GM06990 (cell line): ENCODE results near the gene ZNF438.

Experiments used
- DNase-seq: peaks from one replicate; pipeline ENCODE4 v3.0.0-alpha.2; 2011; ENCODE audit not compliant: insufficient read length; ENCODE audit errors: extremely low read depth
- H3K27me3 ChIP-seq: replicated peaks from 2 replicates; pipeline ENCODE4 v1.6.0; 2011; ENCODE audit warnings: low read length; ENCODE audit not compliant: control insufficient read depth, insufficient read depth
- H3K36me3 ChIP-seq: 2 replicates; pipeline ENCODE4 v1.5.1; 2011; ENCODE audit warnings: low read length; ENCODE audit not compliant: control insufficient read depth, insufficient read depth
- H3K4me3 ChIP-seq: replicated peaks from 2 replicates; pipeline ENCODE4 v1.5.1; 2011; ENCODE audit warnings: low read depth, mild to moderate bottlenecking, control low read depth, low read length
- CTCF ChIP-seq: IDR thresholded peaks from 2 replicates; pipeline ENCODE4 v1.5.1; 2011; ENCODE audit warnings: low read length, control low read depth, mild to moderate bottlenecking, inconsistent platforms; ENCODE audit not compliant: insufficient read depth, poor library complexity, severe bottlenecking

Gene ZNF438

GRCh38 chr10:31073996-31074721 is 42.5 kb upstream of the ZNF438 start:
- no peak for TF ChIP-seq CTCF
- Histone ChIP-seq H3K27me3 (no peaks in the 10 kb centered on the region; the same call in none of the 2 replicates), H3K36me3 (no peaks in the 10 kb centered on the region), H3K4me3 (no peak overlapping the region)
- no peak for DNase-seq

- no peaks in the 10 kb centered on the region for H3K36me3 ChIP-seq
- H3K4me3 ChIP-seq = no peak overlapping the region
- DNase-seq = no peak
- H3K27me3 ChIP-seq = no peaks in the 10 kb centered on the region; the same call in 1 of the 2 replicates
- TF ChIP-seq CTCF = no peak
Measured at GRCh38 chr10:31073211-31073610, 41.5 kb upstream of the ZNF438 start.

GRCh38 chr10:31072451-31072850 is 40.8 kb upstream of the ZNF438 start:
- no peaks in the 10 kb centered on the region for H3K36me3 ChIP-seq
- no peak for TF ChIP-seq CTCF
- no peaks in the 10 kb centered on the region; the same call in 1 of the 2 replicates for H3K27me3 ChIP-seq
- no peak overlapping the region for H3K4me3 ChIP-seq
- no peak for DNase-seq

- no peak for DNase-seq
- H3K4me3 ChIP-seq = no peak overlapping the region
- H3K27me3 ChIP-seq = no peaks in the 10 kb centered on the region; the same call in 1 of the 2 replicates
- no peak for TF ChIP-seq CTCF
- no peaks in the 10 kb centered on the region for H3K36me3 ChIP-seq
Measured at GRCh38 chr10:31071232-31072005, 39.8 kb upstream of the ZNF438 start.

GRCh38 chr10:31070691-31071090 is 39.0 kb upstream of the ZNF438 start:
- Histone ChIP-seq H3K4me3 (no peak overlapping the region), H3K36me3 (no peaks in the 10 kb centered on the region), H3K27me3 (no peaks in the 10 kb centered on the region; the same call in 1 of the 2 replicates)
- no peak for TF ChIP-seq CTCF
- DNase-seq = no peak
